Ishikawa (cell line): ENCODE measurements around the gene FBXL17.

Experiments used
- CREB1 ChIP-seq: IDR thresholded peaks from 2 replicates; pipeline ENCODE4 v1.6.1; 2012; ENCODE audit warnings: low read depth
- EGR1 ChIP-seq: IDR thresholded peaks from 2 replicates; pipeline ENCODE4 v1.6.1; 2012
- EP300 ChIP-seq: IDR thresholded peaks from 2 replicates; pipeline ENCODE4 v1.6.1; 2012; ENCODE audit warnings: borderline replicate concordance
- FOXM1 ChIP-seq: IDR thresholded peaks from 2 replicates; pipeline ENCODE4 v1.6.1; 2012; ENCODE audit warnings: low read depth, borderline replicate concordance
- MAX ChIP-seq: IDR thresholded peaks from 2 replicates; pipeline ENCODE4 v1.6.1; 2012
- REST ChIP-seq: IDR thresholded peaks from 2 replicates; pipeline ENCODE4 v1.6.1; 2012; ENCODE audit warnings: low read depth, mild to moderate bottlenecking
- TAF1 ChIP-seq: IDR thresholded peaks from 2 replicates; pipeline ENCODE4 v1.6.1; 2012; ENCODE audit warnings: low read depth, mild to moderate bottlenecking
- YY1 ChIP-seq: IDR thresholded peaks from 2 replicates; pipeline ENCODE4 v1.6.1; 2012; ENCODE audit warnings: low read depth

GRCh38 chr5:108141676-108142075 is 240.2 kb downstream of the FBXL17 start:
- TF ChIP-seq MAX (no peak), REST (no peak), TAF1 (no peak), YY1 (no peak), FOXM1 (no peak), EP300 (no peak), EGR1 (no peak), CREB1 (no peak)
